GM19193 (cell line): ENCODE data around the gene PCDHGB6.

Source experiments
- POLR2A ChIP-seq: IDR thresholded peaks from 4 replicates; pipeline ENCODE4 v1.6.1; 2011; ENCODE audit not compliant: insufficient read depth, insufficient read length; ENCODE audit errors: extremely low read depth

PCDHGB6 gene

DNA sequence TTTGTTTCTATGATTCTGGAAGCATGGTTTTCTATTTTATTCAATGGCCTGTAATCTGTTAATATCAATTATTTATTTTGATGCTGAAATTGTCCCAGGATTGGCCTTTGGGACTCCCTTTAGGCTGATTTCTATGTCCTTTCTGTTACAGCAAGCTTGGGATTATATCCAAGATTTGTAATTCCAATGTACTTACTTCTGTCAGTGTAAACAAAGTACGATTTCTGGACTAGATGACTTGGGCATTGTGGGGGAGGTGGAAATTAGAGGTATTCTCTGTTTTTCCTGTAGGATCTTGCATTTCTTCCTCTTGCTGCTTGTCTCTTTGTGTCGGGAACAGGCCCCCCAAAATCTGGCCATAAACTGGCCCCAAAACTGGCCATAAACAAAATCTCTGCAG, 26.2 kb downstream of the PCDHGB6 start:
- TF ChIP-seq POLR2A, result no peak

DNA sequence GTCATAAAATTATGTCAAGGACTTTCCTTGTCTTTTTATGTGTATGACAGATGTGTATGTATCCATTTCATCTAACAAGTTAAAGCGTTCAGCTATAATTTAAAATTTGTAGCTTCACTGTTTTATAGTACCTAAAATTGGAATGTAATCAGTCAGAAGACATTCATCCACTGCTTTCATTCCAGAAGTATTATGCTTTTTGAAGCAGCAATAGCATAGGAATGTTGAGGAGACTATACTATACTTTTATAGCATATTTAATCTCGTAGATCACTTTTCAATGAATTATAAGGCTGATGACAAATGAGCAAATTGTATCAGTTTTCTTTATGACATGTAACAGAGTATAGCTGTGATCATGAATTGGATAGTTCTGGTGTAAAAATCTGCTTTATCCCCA, 29.4 kb downstream of the PCDHGB6 start:
- no peak for TF ChIP-seq POLR2A

- no peak for TF ChIP-seq POLR2A
Measured at GRCh38 chr5:141439411-141440141, 31.8 kb downstream of the PCDHGB6 start.

DNA sequence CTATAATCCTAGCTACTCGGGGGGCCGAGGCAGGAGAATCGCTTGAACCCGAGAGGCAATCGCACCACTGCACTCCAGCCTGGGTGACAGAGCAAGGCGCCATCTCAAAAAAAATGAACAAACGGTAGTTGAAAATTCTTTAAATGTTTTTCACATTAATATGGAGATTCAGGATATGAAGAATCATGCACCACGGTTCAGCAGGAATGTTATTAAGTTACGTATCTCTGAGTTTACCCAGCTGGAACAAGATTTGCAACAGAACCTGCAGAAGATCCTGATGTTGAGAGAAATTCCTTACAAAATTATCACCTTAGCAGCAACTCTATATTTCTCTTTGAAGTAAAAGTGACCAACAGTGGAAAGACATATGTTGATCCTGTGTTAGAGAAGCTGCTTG, 32.5 kb downstream of the PCDHGB6 start:
- no peak for TF ChIP-seq POLR2A

GRCh38 chr5:141441571-141442170, 33.9 kb downstream of the PCDHGB6 start:
- no peak for TF ChIP-seq POLR2A
